GM18502 (cell line): ENCODE measurements around the gene KLHL28.
A peak's percentile ranks its signal among the peaks of the same experiment; 100 is the strongest.

ENCODE experiments used
- ATAC-seq: cut with Tn5 transposase; IDR thresholded peaks from one replicate; pipeline ENCODE4 v1.9.1; 2021; ENCODE audit warnings: mild to moderate bottlenecking; ENCODE audit not compliant: unreplicated experiment, poor library complexity

The KLHL28 gene

GRCh38 chr14:44961554-44962333 lies at the start of gene KLHL28, which contains the start of gene TOGARAM1:
Gene KLHL28 (minus strand): TSS chr14:44961947. CDS start chr14:44945928, 16,019 bp downstream.
Gene TOGARAM1 (plus strand): TSS chr14:44962190. CDS start chr14:44962422, 232 bp downstream.
- ATAC-seq: peak; percentile 90

- no peak for ATAC-seq
These were observed 42.2 kb upstream of the KLHL28 start for GRCh38 chr14:45003924-45004323.

- ATAC-seq: no peak
These were observed 34.1 kb upstream of the KLHL28 start for GRCh38 chr14:44995770-44996294.

GRCh38 chr14:44995196-44995595 lies 33.4 kb upstream of the KLHL28 start:
- ATAC-seq: no peak

- ATAC-seq: no peak
These were observed 28.8 kb upstream of the KLHL28 start for GRCh38 chr14:44990533-44990932.

GRCh38 chr14:44989497-44990440 lies 28.0 kb upstream of the KLHL28 start:
- ATAC-seq: no peak

GRCh38 chr14:44988694-44989093 lies 26.9 kb upstream of the KLHL28 start:
- ATAC-seq: no peak

GRCh38 chr14:44982594-44982993 lies 20.8 kb upstream of the KLHL28 start:
- ATAC-seq: no peak

GRCh38 chr14:44981198-44981597 lies 19.5 kb upstream of the KLHL28 start:
- no peak for ATAC-seq

GRCh38 chr14:44979740-44980356 lies 18.1 kb upstream of the KLHL28 start:
- no peak for ATAC-seq

- no peak for ATAC-seq
These were observed 17.5 kb upstream of the KLHL28 start for GRCh38 chr14:44979273-44979672.

- no peak for ATAC-seq
These were observed 9.7 kb upstream of the KLHL28 start for GRCh38 chr14:44971459-44971858.

GRCh38 chr14:44970907-44971306 lies 9.2 kb upstream of the KLHL28 start:
- ATAC-seq: peak; percentile 50

GRCh38 chr14:44968714-44969113 lies 7.0 kb upstream of the KLHL28 start:
- no peak for ATAC-seq

- no peak for ATAC-seq
These were observed 5.0 kb upstream of the KLHL28 start for GRCh38 chr14:44966601-44967336.

GRCh38 chr14:44963775-44964380 lies 2.1 kb upstream of the KLHL28 start:
- no peak for ATAC-seq

GRCh38 chr14:44963044-44963528 lies 1.3 kb upstream of the KLHL28 start:
- ATAC-seq: no peak

GRCh38 chr14:44962334-44963043 lies 742 bp upstream of the KLHL28 start:
- ATAC-seq: peak; percentile 35

- peak; percentile 30 for ATAC-seq
These were observed 595 bp downstream of the KLHL28 start for GRCh38 chr14:44961151-44961553.
